HepG2 (cell line): ENCODE measurements around the gene ABCB6. TPM values are rescaled to one million over a fixed set of nuclear protein-coding genes. Genes with fewer than 3 reads are reported as not detected.
A peak's percentile ranks its signal among the peaks of the same experiment; 100 is the strongest.

Experiments
- ATF6 ChIP-seq: sonication (generic); formaldehyde crosslinking; conservative IDR thresholded peaks from 2 replicates; pipeline ENCODE4 v1.4.0; 2020; ENCODE audit warnings: missing genetic modification reagents
- GRHL1 ChIP-seq: sonication (generic); formaldehyde crosslinking; conservative IDR thresholded peaks from 2 replicates; pipeline ENCODE4 v1.8.0; 2022; ENCODE audit warnings: missing genetic modification reagents
- GTF3A ChIP-seq: sonication (generic); formaldehyde crosslinking; conservative IDR thresholded peaks from 2 replicates; pipeline ENCODE4 v1.4.0; 2020; ENCODE audit warnings: mild to moderate bottlenecking, missing genetic modification reagents
- HOXA5 ChIP-seq: sonication (generic); formaldehyde crosslinking; IDR thresholded peaks from 2 replicates; pipeline ENCODE4 v1.4.0; 2020; ENCODE audit warnings: missing genetic modification reagents
- JARID2 ChIP-seq: sonication (generic); formaldehyde crosslinking; IDR thresholded peaks from 2 replicates; pipeline ENCODE4 v1.8.1; 2023; ENCODE audit warnings: missing genetic modification reagents, inconsistent platforms; ENCODE audit not compliant: insufficient replicate concordance
- KMT2A ChIP-seq: sonication (generic); formaldehyde crosslinking; IDR thresholded peaks from 2 replicates; pipeline ENCODE4 v1.4.0; 2020; ENCODE audit warnings: missing genetic modification reagents
- MXD4 ChIP-seq: IDR thresholded peaks from 2 replicates; pipeline ENCODE4 v1.6.1; 2016; ENCODE audit warnings: mild to moderate bottlenecking, missing biosample characterization, missing genetic modification reagents
- PAWR ChIP-seq: sonication (generic); formaldehyde crosslinking; IDR thresholded peaks from 2 replicates; pipeline ENCODE4 v1.4.0; 2020; ENCODE audit warnings: missing genetic modification reagents, mild to moderate bottlenecking, borderline replicate concordance
- PHF5A ChIP-seq: IDR thresholded peaks from one replicate; pipeline ENCODE4 v1.6.1; 2018; ENCODE audit warnings: low read depth, missing genetic modification reagents; ENCODE audit not compliant: unreplicated experiment
- RORA ChIP-seq: sonication (generic); formaldehyde crosslinking; IDR thresholded peaks from 2 replicates; pipeline ENCODE4 v1.5.0; 2020; ENCODE audit warnings: mild to moderate bottlenecking, missing genetic modification reagents, moderate library complexity
- SOX13 ChIP-seq, 3 experiments: fragments of 450-650 bp in 1 of 3; sonication (generic) in 1 of 3; formaldehyde crosslinking in 1 of 3; IDR thresholded peaks in 2 of 3; conservative IDR thresholded peaks in 1 of 3; 2 replicates each; pipeline versions ENCODE4 v1.5.0 to v1.6.1; 2016 to 2020; ENCODE audit warnings: antibody characterized with exemption in 1 of 3, mild to moderate bottlenecking in 1 of 3, missing compliant biosample characterization in 1 of 3, missing genetic modification reagents in 1 of 3, moderate library complexity in 1 of 3
- ZEB1 ChIP-seq: IDR thresholded peaks from 2 replicates; pipeline ENCODE4 v1.6.1; 2012; ENCODE audit warnings: mild to moderate bottlenecking, low read depth, inconsistent platforms; ENCODE audit not compliant: insufficient replicate concordance
- ZNF296 ChIP-seq: sonication (generic); formaldehyde crosslinking; conservative IDR thresholded peaks from 2 replicates; pipeline ENCODE4 v1.5.0; 2020; ENCODE audit warnings: mild to moderate bottlenecking, missing genetic modification reagents
- ZNF30 ChIP-seq: sonication (generic); formaldehyde crosslinking; IDR thresholded peaks from 2 replicates; pipeline ENCODE4 v1.5.0; 2020; ENCODE audit warnings: mild to moderate bottlenecking, missing genetic modification reagents
- ZNF367 ChIP-seq: sonication (generic); formaldehyde crosslinking; IDR thresholded peaks from 2 replicates; pipeline ENCODE4 v1.4.0; 2020; ENCODE audit warnings: missing genetic modification reagents, borderline replicate concordance
- ZNF615 ChIP-seq: sonication (generic); formaldehyde crosslinking; IDR thresholded peaks from 2 replicates; pipeline ENCODE4 v1.5.0; 2020; ENCODE audit warnings: mild to moderate bottlenecking, missing genetic modification reagents, borderline replicate concordance
- ZNF646 ChIP-seq: sonication (generic); formaldehyde crosslinking; IDR thresholded peaks from 2 replicates; pipeline ENCODE4 v1.9.0; 2021; ENCODE audit warnings: mild to moderate bottlenecking, missing genetic modification reagents
- ZNF772 ChIP-seq: sonication (generic); formaldehyde crosslinking; IDR thresholded peaks from 2 replicates; pipeline ENCODE4 v1.5.0; 2020; ENCODE audit warnings: mild to moderate bottlenecking, missing genetic modification reagents
- ZSCAN12 ChIP-seq: sonication (generic); formaldehyde crosslinking; IDR thresholded peaks from 2 replicates; pipeline ENCODE4 v1.9.0; 2021; ENCODE audit warnings: mild to moderate bottlenecking, missing genetic modification reagents
- polyA plus RNA-seq, 8 experiments: library from polyadenylated mRNA; depleted of rRNA in 3 of 8; stranded (reverse) in 7 of 8; unstranded in 1 of 8; fragments of >200 nt; fragmentation: Illumina TruSeq in 4 of 8; extraction: Trizol in 4 of 8; gene quantifications; 2 replicates each; pipeline versions ENCODE4 v1.2.1 to v1.2.3, GENCODE V29; 2011 to 2016; ENCODE audit warnings: low read depth in 4 of 8, missing spikeins in 1 of 8, mixed read lengths in 1 of 8; ENCODE audit not compliant: insufficient read depth in 1 of 8
- total RNA-seq, 5 experiments: library from RNA; depleted of rRNA; stranded (reverse); fragments of >200 nt; fragmentation: Illumina TruSeq; extraction: Trizol; gene quantifications; 2 replicates each; pipeline ENCODE4 v1.2.3, GENCODE V29; 2016; ENCODE audit warnings: low read depth in 1 of 5

ABCB6 gene
- total and polyA plus RNA-seq, 2 of the 13 experiments (the other 11 are each of a cell fraction or from before 2014, with no cell fraction given) = 91.1 to 137 TPM

DNA sequence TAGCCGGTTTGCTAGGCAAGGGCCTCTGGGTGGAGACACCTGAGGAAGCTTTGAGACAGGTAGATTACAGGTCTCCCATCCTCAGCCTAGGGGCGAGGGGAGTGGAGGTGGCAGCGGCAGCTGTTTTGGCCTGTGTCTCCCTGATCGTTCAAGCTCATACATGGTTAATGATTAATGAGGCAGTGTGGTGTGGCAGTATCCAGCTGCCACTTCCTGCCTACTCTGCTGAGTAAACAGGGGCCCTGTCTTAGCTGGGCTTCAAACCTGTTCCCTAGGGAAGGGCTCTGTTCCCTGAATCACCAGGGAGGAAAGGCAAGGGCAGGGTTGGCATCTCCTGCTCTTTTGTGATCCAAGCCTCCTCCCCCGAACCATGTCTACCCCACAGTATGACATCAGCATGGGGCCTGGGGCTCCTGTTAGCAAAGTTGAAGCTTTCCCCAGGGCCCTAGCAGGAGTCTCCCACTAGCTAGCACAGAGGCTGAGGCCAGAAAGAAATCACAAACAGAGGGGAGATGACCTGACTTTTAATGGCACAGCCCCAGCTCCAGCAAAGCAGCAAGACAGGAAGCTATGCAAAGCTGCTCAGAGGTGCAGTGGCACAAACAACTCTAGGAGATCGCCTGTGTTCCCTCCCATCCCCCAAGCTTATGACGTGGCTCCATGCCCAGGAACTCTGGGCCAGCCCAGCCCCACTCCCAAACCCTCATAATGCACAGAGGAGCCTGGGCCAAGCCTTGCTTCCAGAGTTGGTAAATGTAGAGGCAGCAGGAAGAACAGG is 30.6 kb upstream of the ABCB6 start (continued):
- TF ChIP-seq PHF5A (CRISPR knock-in tag) (peak; percentile 71), ZNF646 (CRISPR knock-in tag) (no peak), GRHL1 (CRISPR knock-in tag) (no peak), ZNF296 (no peak), ZNF30 (CRISPR knock-in tag) (no peak), ZEB1 (peak; percentile 62), ZNF367 (no peak), MXD4 (CRISPR knock-in tag) (no peak), ZSCAN12 (CRISPR knock-in tag) (no peak), RORA (CRISPR knock-in tag) (no peak), HOXA5 (CRISPR knock-in tag) (peak; percentile 63; the same call in 1 of the 2 replicates), ZNF615 (CRISPR knock-in tag) (0 out of 2 replicates have a peak, but pooled peaks have one; percentile 70), ATF6 (CRISPR knock-in tag) (no peak), ZNF772 (CRISPR knock-in tag) (peak; percentile 85), SOX13 (IDR thresholded peaks at IDR 0.05) (no peak), SOX13 (CRISPR knock-in tag; conservative IDR thresholded peaks at IDR 0.05 in 1 of 2, IDR thresholded peaks at IDR 0.05 in 1 of 2) (no peak; a peak in 2 of 4 replicates), PAWR (CRISPR knock-in tag) (no peak), KMT2A (CRISPR knock-in tag) (peak; percentile 48), GTF3A (CRISPR knock-in tag) (no peak), JARID2 (CRISPR knock-in tag) (peak; percentile 18)
